Pons (tissue), 1 donor: Measurements from ENCODE around the gene FAM76A.
"Not testable (repeated sequence)": the region's sequence is repeated elsewhere in the genome, so short reads cannot be mapped to it uniquely, and the experiment has no call there.

Source experiments
- DNase-seq: peaks from one replicate; pipeline ENCODE4 v3.0.0-alpha.2; 2016; ENCODE audit warnings: low spot score

Gene FAM76A

DNA sequence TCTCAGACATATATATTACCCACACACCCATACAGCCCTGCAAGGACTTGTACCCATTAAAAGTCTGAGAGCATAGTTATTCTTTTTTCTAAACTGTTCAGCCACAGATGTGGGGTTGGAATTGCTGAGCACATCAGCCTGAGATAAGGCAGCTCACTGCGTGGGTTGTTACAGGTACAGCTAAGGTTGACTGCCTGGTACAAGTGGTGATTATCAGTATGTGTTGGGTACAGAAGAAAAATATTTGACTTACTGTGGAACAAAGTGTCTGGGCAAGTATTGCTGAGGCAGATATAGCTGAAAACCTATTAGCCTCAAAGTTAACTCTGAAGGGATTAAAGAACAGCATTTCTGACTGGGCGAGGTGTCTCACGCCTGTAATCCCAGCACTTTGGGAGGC, 52.3 kb downstream of the FAM76A start:
- DNase-seq, result no peak

- DNase-seq, result no peak
Measured at GRCh38 chr1:27779122-27779521, 53.4 kb downstream of the FAM76A start.

GRCh38 chr1:27782950-27783349, 57.2 kb downstream of the FAM76A start:
- no peak for DNase-seq

DNA sequence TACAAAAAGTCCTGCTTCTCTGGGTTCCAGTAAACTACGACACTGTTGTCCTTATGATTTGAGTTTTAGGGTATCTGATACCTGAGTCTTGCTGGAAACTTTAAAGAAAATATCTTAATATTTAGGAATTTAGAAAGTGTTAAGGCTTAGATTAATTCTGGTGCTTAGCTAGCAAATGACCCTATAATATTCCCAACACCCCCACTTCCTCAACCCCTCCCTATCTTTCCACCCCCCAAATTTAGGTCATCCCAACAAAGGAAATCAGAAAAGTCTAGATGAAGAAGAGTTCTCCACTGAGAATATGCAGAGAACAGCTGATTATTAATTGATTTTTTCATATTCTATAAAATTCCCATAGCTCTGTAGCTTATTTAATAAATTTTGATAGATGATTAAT, 58.9 kb downstream of the FAM76A start:
- no peak for DNase-seq

GRCh38 chr1:27785781-27786455, 60.2 kb downstream of the FAM76A start:
- no peak for DNase-seq

DNA sequence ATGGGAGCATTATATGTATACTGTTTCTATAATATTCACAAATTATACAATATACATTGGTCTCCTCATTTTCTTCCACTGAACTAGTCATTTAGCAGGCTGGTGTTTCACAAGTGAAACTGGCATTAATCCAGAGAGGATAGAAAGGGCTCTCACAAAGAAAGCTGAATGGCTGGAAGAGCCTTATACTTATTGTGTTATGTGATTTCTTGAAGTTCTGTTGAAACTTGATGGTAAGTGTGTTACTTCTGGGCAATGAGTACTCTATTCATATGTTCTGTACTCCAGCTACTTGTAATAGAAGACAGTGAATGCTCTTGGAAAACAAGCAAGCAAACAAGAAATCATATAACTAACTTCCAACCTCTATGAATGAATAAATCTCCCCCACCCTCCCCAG, 62.1 kb downstream of the FAM76A start:
- DNase-seq, result peak; percentile 63

GRCh38 chr1:27789540-27790041, 63.8 kb downstream of the FAM76A start:
- peak; percentile 46 for DNase-seq

DNA sequence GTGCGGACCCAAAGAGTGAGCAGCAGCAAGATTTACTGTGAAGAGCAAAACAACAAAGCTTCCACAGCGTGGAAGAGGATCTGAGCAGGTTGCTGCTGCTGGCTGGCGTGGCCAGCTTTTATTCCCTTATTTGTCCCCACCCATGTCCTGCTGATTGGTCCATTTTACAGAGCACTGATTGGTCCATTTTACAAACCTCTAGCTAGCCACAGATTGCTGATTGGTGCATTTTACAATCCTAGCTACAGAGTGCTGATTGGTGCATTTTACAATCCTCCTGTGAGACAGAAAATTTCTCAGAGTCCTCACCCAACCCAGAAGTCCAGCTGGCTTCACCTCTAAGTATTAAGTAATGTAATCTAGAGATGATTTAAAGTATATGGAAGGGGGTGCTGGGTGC, 64.5 kb downstream of the FAM76A start:
- not testable (repeated sequence) for DNase-seq

DNA sequence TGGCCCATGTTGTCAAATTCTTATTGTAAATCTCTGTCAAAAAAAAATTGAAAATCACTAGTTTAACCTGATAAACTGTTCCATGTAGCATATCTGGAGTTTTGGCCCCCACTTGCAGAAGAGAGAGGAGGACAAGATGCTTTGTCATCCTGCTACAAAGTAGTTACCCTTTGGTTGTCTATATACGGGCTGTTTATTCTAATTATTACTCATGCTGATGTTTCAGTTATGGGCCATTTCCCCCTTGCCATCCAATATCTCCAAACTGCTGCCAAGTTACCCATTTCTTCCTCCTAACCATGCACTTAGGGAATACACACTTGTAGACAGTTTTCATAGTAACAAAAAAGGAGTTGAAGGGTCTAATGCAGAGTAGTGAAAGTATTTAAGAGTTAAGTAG, 69.8 kb downstream of the FAM76A start:
- no peak for DNase-seq

- DNase-seq, result no peak
Measured at GRCh38 chr1:27804791-27805190, 79.0 kb downstream of the FAM76A start.

DNA sequence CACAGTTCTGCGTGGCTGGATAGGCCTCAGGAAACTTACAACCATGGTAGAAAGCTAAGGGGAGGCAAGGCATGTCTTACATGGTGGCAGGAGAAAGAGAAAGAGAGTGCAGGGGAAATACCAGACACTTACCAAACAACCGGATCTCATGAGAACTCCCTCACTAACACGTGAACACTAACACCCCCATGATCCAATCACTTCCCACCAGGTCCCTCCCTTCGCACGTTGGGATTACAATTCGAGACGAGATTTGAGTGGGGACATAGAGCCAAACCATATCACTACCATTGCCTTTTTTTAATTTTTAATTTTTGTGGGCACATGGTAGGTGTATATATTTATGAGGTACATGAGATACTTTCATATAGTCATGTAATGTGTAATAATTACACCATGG, 81.0 kb downstream of the FAM76A start:
- no peak for DNase-seq

- DNase-seq, result no peak
Measured at GRCh38 chr1:27807385-27807784, 81.6 kb downstream of the FAM76A start.

GRCh38 chr1:27808131-27808530, 82.4 kb downstream of the FAM76A start:
- not testable (repeated sequence) for DNase-seq

GRCh38 chr1:27809883-27810282, 84.1 kb downstream of the FAM76A start:
- no peak for DNase-seq

DNA sequence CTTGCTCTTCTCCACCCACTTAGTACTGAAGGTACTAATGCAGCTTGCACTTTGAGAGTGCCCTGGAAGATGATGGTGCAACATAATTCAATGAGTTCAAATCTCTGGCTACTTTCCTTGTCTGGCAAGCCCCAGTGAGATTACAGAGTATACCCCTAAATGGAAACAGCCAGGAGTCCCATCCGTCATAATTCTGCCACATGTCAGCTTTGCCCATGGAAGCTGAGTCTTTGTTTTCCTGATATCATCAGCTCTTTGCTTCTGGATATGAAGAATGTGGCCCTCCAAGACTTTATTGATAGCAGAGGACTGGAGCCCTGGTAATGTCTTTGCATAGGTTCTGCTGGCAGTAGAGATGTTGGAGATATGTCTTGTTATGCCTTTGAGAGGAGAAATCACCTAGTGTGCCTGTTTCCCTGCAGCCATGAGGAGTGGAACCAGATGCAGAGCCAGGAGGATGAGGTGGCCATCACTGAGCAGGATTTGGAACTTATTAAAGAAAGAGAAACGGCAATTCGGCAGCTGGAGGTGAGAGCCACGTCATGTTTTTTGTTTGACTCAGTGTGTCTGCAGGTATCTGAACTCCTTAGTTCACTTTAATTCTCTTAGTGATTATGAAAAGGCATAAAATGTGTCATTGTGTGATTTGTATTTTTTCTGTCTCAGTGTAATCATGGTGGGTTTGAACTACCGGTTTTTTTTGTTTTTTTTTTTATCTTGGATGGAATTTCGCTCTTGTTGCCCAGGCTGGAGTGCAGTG, 86.2 kb downstream of the FAM76A start:
- DNase-seq, result no peak
